Keratinocyte (primary cell): ENCODE data around the gene SLC18A2.

Source experiments
- EZH2 ChIP-seq: IDR thresholded peaks from one replicate; pipeline ENCODE4 v1.6.1; 2012; ENCODE audit warnings: inconsistent platforms, mild to moderate bottlenecking, low read length, moderate library complexity
- TF ChIP-seq, protein P1 (sequence below), 3 experiments: IDR thresholded peaks in 1 of 3; conservative IDR thresholded peaks in 1 of 3; optimal IDR thresholded peaks in 1 of 3; 2 replicates in 2 of 3; 3 replicates in 1 of 3; pipeline versions ENCODE3 to v1.5.1; 2011; ENCODE audit warnings: low read length in 3 of 3, mild to moderate bottlenecking in 3 of 3, moderate library complexity in 2 of 3, control low read depth in 1 of 3, inconsistent platforms in 1 of 3; ENCODE audit not compliant: insufficient read depth in 2 of 3; ENCODE audit errors: extremely low read depth in 1 of 3

DNA sequence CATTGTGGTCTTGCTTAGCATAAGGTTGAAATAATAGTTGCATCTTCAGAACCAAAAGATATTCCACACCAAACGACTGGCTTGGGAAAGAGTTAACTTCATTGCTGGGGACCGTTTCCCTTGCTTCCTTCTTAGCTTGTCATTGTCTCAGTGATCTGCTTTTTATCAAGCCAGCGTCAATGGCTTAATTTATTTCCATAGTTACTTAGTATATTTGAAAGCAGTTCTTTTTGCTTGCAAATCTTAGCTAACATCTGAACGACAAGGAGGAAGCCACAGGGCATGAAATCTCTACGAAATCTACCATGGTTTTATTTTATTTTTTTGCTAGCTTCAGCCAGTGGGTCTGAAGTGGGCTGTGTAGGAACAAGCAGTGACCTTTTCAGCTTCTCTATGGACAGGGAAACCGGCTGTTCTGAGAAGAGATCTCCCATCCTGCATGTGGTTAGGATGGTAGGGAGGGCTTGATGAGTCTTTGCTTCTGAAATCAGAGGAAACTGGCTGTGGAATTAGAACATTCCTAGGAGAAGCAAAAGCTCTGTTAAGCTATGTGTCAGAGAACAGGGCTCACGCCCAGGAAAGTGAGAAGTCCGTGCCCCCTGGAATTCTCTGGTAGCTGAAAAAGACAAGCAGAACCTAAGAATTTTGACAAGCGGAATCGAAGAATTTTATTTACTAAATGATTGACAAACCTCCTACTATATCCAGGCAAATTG lies 8.0 kb downstream of the SLC18A2 start:
- TF ChIP-seq, protein P1, sequence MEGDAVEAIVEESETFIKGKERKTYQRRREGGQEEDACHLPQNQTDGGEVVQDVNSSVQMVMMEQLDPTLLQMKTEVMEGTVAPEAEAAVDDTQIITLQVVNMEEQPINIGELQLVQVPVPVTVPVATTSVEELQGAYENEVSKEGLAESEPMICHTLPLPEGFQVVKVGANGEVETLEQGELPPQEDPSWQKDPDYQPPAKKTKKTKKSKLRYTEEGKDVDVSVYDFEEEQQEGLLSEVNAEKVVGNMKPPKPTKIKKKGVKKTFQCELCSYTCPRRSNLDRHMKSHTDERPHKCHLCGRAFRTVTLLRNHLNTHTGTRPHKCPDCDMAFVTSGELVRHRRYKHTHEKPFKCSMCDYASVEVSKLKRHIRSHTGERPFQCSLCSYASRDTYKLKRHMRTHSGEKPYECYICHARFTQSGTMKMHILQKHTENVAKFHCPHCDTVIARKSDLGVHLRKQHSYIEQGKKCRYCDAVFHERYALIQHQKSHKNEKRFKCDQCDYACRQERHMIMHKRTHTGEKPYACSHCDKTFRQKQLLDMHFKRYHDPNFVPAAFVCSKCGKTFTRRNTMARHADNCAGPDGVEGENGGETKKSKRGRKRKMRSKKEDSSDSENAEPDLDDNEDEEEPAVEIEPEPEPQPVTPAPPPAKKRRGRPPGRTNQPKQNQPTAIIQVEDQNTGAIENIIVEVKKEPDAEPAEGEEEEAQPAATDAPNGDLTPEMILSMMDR (optimal IDR thresholded peaks at IDR 0.05 in 1 of 3, IDR thresholded peaks at IDR 0.05 in 1 of 3, conservative IDR thresholded peaks at IDR 0.05 in 1 of 3; ENCODE audit: extremely low read depth in 1 of 3, insufficient read depth in 2 of 3, low read length in 3 of 3): no peak
- no peak for TF ChIP-seq EZH2
